Neural cell (in vitro differentiated cells): ENCODE results near the gene KRTAP1-3. TPM values are rescaled to one million over a fixed set of nuclear protein-coding genes. Genes with fewer than 3 reads are reported as not detected.

Source experiments
- H2AFZ ChIP-seq: fragments of 200-600, 300-800 bp; sonication (generic), shearing (Covaris generic); 2 replicates; pipeline ENCODE4 v1.6.0; 2014; ENCODE audit warnings: low read depth, mild to moderate bottlenecking, antibody characterized with exemption, low read length, moderate library complexity
- H3F3A ChIP-seq: fragments of 200-600 bp; shearing (Covaris generic); 2 replicates; pipeline ENCODE4 v1.6.1; 2016; ENCODE audit warnings: mild to moderate bottlenecking, moderate library complexity, mixed read lengths, antibody characterized with exemption, low read length; ENCODE audit not compliant: insufficient read depth, poor library complexity, severe bottlenecking
- H3K27ac ChIP-seq: fragments of 200-600, 300-800 bp; sonication (generic), shearing (Covaris generic); 2 replicates; pipeline ENCODE4 v1.5.1; 2014; ENCODE audit warnings: mild to moderate bottlenecking, low read length, moderate library complexity
- H3K27me3 ChIP-seq: fragments of 300-800, 200-600 bp; sonication (generic), shearing (Covaris generic); 2 replicates; pipeline ENCODE4 v1.6.0; 2014; ENCODE audit warnings: mild to moderate bottlenecking, low read depth, low read length, moderate library complexity; ENCODE audit not compliant: insufficient read depth
- H3K36me3 ChIP-seq: fragments of 300-800, 200-600 bp; sonication (generic), shearing (Covaris generic); 2 replicates; pipeline ENCODE4 v1.5.1; 2014; ENCODE audit warnings: mild to moderate bottlenecking, antibody characterized with exemption, low read length, moderate library complexity; ENCODE audit not compliant: insufficient read depth
- H3K4me2 ChIP-seq: fragments of 300-800, 200-600 bp; sonication (generic), shearing (Covaris generic); 2 replicates; pipeline ENCODE4 v1.6.0; 2014; ENCODE audit warnings: mild to moderate bottlenecking, low read length
- H3K4me3 ChIP-seq: fragments of 300-800, 200-600 bp; sonication (generic), shearing (Covaris generic); 2 replicates; pipeline ENCODE4 v1.5.1; 2014; ENCODE audit warnings: mild to moderate bottlenecking, low read length, moderate library complexity
- H3K79me2 ChIP-seq: fragments of 200-600 bp; shearing (Covaris generic); replicated peaks from 2 replicates; pipeline ENCODE4 v1.6.0; 2014; ENCODE audit warnings: mild to moderate bottlenecking, low read length, moderate library complexity; ENCODE audit not compliant: insufficient read depth
- H3K9ac ChIP-seq: fragments of 300-800, 200-600 bp; sonication (generic), shearing (Covaris generic); 2 replicates; pipeline ENCODE4 v1.6.1; 2016; ENCODE audit warnings: mild to moderate bottlenecking, low read length, mixed read lengths
- H3K9me2 ChIP-seq: fragments of 200-600 bp; shearing (Covaris generic); 2 replicates; pipeline ENCODE4 v1.6.1; 2016; ENCODE audit warnings: mild to moderate bottlenecking, low read length, mixed read lengths; ENCODE audit not compliant: insufficient read depth
- H3K9me3 ChIP-seq: fragments of 200-600, 300-800 bp; sonication (generic), shearing (Covaris generic); 2 replicates; pipeline ENCODE4 v1.6.1; 2016; ENCODE audit warnings: mild to moderate bottlenecking, mixed run types, low read length, moderate library complexity, mixed read lengths
- H4K20me1 ChIP-seq: fragments of 200-600 bp; shearing (Covaris generic); 2 replicates; pipeline ENCODE4 v1.6.1; 2016; ENCODE audit warnings: mild to moderate bottlenecking, mixed run types; ENCODE audit not compliant: insufficient read depth
- CTCF ChIP-seq: fragments of 450-650 bp; IDR thresholded peaks from 2 replicates; pipeline ENCODE4 v1.5.1; 2014; ENCODE audit warnings: antibody characterized with exemption, mild to moderate bottlenecking, moderate library complexity; ENCODE audit not compliant: poor library complexity, severe bottlenecking
- EP300 ChIP-seq: fragments of 450-650 bp; conservative IDR thresholded peaks from 2 replicates; pipeline ENCODE4 v1.6.1; 2014; ENCODE audit warnings: antibody characterized with exemption, mild to moderate bottlenecking, moderate library complexity; ENCODE audit not compliant: poor library complexity, severe bottlenecking
- EZH2 ChIP-seq: fragments of 200-600, 300-800 bp; shearing (Covaris generic), sonication (generic); IDR thresholded peaks from 2 replicates; pipeline ENCODE4 v1.6.1; 2014; ENCODE audit warnings: antibody characterized with exemption, low read length, borderline replicate concordance, mild to moderate bottlenecking; ENCODE audit not compliant: insufficient read depth, poor library complexity, severe bottlenecking
- MXI1 ChIP-seq: fragments of 450-650 bp; conservative IDR thresholded peaks from 2 replicates; pipeline ENCODE4 v1.6.1; 2014; ENCODE audit warnings: antibody characterized with exemption, mild to moderate bottlenecking; ENCODE audit not compliant: poor library complexity, severe bottlenecking
- POLR2AphosphoS5 ChIP-seq: IDR thresholded peaks from 2 replicates; pipeline ENCODE4 v1.6.1; 2012
- RAD21 ChIP-seq: fragments of 450-650 bp; conservative IDR thresholded peaks from 2 replicates; pipeline ENCODE4 v1.6.1; 2014; ENCODE audit warnings: antibody characterized with exemption, mild to moderate bottlenecking, moderate library complexity
- REST ChIP-seq: IDR thresholded peaks from 2 replicates; pipeline ENCODE4 v1.6.1; 2012; ENCODE audit warnings: borderline replicate concordance
- SMC3 ChIP-seq: fragments of 450-650 bp; conservative IDR thresholded peaks from 2 replicates; pipeline ENCODE4 v1.6.1; 2014; ENCODE audit warnings: antibody characterized with exemption, mild to moderate bottlenecking, moderate library complexity; ENCODE audit not compliant: poor library complexity
- TAF1 ChIP-seq: IDR thresholded peaks from 2 replicates; pipeline ENCODE4 v1.6.1; 2012; ENCODE audit warnings: low read depth
- polyA plus RNA-seq: library from polyadenylated mRNA; depleted of rRNA; stranded (reverse); fragments of >200 nt; gene quantifications from 2 replicates; pipeline ENCODE4 v1.2.3, GENCODE V29; 2014

KRTAP1-3 gene
- polyA plus RNA-seq, 1 donor from 2014 or later, result not detected

DNA sequence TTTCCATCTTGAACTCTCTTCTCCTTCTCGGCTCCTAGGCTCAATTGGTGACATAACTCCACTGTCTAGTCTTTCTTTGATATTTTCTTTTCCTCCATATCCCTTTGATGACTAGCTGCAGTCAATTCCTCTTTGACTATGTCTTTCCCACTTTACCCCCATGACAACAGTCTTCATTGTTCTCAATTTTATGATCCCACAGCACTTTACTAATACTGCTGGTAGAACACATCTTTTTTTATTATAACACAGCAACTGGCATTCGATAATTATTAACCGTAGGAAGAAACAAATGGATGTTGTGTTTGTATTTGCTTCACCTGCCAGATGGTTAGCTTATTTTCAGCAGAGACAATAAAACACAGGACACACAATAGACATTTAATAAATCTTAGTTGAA, 42.0 kb downstream of the KRTAP1-3 start:
- no peaks in the 10 kb centered on the region for H3K27me3 ChIP-seq
- no peaks in the 10 kb centered on the region for H4K20me1 ChIP-seq
- H3K4me2 ChIP-seq, result no peak overlapping the region
- no peaks in the 10 kb centered on the region for H3K9me2 ChIP-seq
- no peaks in the 10 kb centered on the region for H3K36me3 ChIP-seq
- H3K9me3 ChIP-seq, result no peaks in the 10 kb centered on the region
- H3K4me3 ChIP-seq, result no peak overlapping the region
- H3F3A ChIP-seq, result no peaks in the 10 kb centered on the region
- no peak overlapping the region for H3K9ac ChIP-seq
- H3K27ac ChIP-seq, result no peak overlapping the region
- no peaks in the 10 kb centered on the region for H3K79me2 ChIP-seq
- no peak overlapping the region for H2AFZ ChIP-seq
- TF ChIP-seq RAD21 (no peak), CTCF (no peak), MXI1 (no peak), EZH2 (no peak), SMC3 (no peak), POLR2AphosphoS5 (no peak), TAF1 (no peak), REST (no peak), EP300 (no peak)

DNA sequence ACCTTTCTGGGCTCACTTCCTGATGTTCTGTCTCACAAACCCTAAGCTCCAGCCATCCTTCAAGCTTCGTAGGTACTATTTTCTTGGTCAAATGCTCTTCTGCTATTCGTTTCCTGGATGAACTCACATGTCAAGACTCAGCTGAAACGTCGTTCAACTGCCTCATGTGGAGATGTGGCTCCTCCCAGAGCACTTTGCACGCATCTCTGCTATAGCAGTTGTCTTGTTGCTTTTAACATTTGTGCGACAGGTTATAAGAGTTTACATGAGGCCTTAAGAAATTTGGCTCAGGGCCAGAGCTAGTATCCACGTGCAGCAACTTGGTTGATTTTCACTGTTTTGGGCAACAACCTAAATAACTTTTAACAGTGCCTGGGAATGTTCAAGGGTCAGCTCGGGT, 47.8 kb downstream of the KRTAP1-3 start:
- no peak overlapping the region for H3K9ac ChIP-seq
- H3K9me2 ChIP-seq, result no peaks in the 10 kb centered on the region
- H3K4me3 ChIP-seq, result no peak overlapping the region
- H2AFZ ChIP-seq, result no peak overlapping the region
- H3F3A ChIP-seq, result no peaks in the 10 kb centered on the region
- H3K79me2 ChIP-seq, result no peaks in the 10 kb centered on the region
- no peaks in the 10 kb centered on the region for H3K9me3 ChIP-seq
- H3K27ac ChIP-seq, result no peak overlapping the region
- TF ChIP-seq RAD21, result no peak
- no peak for TF ChIP-seq EP300
- TF ChIP-seq TAF1, result no peak
- no peak for TF ChIP-seq REST
- no peak for TF ChIP-seq EZH2
- TF ChIP-seq POLR2AphosphoS5, result no peak
- TF ChIP-seq MXI1, result no peak
- no peak for TF ChIP-seq CTCF
- TF ChIP-seq SMC3, result no peak
- no peak overlapping the region for H3K4me2 ChIP-seq
- no peaks in the 10 kb centered on the region for H3K27me3 ChIP-seq
- no peaks in the 10 kb centered on the region for H4K20me1 ChIP-seq
- H3K36me3 ChIP-seq, result no peaks in the 10 kb centered on the region
